Activated gamma-delta T cell treated with Interleukin-2 at 50 U/mL for 16 hours (primary cell): ENCODE data around the gene GINS1.

Experiments used
- DNase-seq: peaks from one replicate; pipeline ENCODE4 v3.0.0-alpha.2; 2020

GINS1 gene

DNA sequence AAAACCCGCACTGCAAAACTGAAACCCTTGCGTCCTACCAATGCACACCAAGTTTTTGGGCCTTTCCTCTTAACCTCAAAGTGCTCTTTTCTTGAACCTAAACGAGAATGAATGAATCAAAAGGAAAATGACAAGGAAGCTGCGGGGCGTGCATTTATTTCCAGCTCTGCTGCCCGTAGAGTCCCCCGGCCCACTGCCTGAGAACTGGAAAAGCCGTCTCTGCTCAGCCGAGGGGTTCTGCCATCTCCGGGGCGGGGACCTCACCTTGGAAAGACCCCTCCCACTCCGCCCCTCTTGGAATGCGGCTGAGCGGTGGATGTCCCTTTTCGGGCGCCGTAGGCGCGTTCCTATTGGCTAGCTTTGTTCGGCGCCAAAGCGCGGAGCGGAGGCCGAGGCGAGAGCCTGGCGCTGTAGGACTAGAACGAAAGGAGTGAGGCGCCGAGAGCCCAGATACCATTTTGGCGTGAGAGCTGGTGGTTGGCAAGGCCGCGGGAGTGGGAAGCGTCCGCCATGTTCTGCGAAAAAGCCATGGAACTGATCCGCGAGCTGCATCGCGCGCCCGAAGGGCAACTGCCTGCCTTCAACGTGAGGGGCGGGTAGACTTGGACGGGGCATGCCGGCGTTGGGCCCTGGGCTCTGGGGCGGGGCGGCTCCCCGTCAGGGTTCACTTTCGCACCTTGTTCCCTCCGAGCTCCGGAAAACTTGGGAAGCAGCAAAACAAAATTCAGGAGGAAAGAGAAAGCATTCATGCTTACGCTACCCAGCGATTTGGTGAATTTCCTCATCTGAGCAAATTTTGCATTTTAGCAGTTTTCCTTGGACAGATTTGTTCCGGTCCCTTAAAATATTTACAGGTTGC is at the start of gene GINS1:
GINS1 (plus strand) TSS at position 363 of the 859 bp plus-strand sequence; CDS start at position 511, 148 bp downstream.
- peak; percentile 55 for DNase-seq

GRCh38 chr20:25360631-25361286 is 46.7 kb upstream of the GINS1 start:
- DNase-seq, result no peak

DNA sequence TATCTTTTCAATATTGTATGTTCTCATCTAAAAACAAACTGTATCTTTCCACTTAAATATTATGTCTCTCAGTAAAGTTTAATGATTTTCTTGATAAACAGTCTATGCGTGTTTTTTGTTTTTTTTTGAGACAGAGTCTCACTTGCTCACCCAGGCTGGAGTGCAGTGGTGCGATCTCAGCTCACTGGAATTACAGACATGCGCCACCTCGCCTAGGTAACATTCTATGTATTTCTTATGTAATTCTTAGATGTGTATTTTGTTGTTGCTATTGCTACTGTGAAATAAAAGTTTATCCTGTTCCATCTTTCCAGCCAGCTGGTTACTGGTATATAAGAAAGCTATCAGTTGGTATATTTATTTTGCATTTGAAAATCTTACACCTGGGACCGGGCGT is 46.2 kb upstream of the GINS1 start:
- no peak for DNase-seq

GRCh38 chr20:25364180-25364788 is 43.2 kb upstream of the GINS1 start:
- no peak for DNase-seq

- DNase-seq, result no peak
Measured at GRCh38 chr20:25364879-25365699, 42.4 kb upstream of the GINS1 start.

DNA sequence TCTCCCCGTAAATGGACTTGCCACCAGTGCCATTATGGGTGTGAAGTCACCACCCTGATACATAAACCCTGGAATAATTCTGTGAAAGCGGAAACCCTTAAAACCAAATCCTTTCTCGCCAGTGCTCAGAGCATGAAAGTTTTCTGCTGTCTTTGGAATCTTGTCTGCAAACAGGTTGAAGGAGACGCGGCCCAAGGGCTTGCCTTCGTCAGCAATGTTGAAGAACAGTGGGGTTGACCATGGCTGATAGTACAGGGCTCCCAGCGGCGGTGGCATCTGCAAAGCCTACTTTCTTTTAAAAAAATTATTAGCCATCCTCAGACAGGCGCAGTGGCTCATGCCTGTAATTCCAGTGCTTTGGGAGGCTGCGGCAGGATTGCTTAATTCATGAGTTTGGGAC is 38.9 kb upstream of the GINS1 start:
- no peak for DNase-seq

GRCh38 chr20:25368976-25369375 is 38.5 kb upstream of the GINS1 start:
- DNase-seq, result no peak

DNA sequence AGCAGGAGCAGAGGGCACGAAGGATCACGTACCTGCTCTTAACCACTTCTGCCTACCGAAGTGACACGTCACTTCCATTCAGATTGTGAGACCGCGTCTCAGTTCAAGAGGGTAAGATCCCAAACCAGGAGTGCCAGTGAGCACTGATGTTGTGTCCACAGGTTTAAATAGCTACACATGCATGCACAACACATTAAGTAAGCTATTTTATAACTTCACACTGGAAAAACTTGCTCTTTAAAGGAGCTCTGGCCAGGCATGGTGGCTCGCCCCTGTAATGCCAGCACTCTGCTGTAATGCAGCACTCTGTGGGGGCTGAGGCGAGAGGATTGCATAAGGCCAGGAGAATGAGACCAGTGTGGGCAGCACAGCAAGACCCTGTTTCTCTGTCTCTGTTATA is 37.9 kb upstream of the GINS1 start:
- DNase-seq, result no peak

- no peak for DNase-seq
Measured at GRCh38 chr20:25369971-25370370, 37.5 kb upstream of the GINS1 start.

GRCh38 chr20:25372584-25373336 is 34.7 kb upstream of the GINS1 start:
- DNase-seq, result no peak

DNA sequence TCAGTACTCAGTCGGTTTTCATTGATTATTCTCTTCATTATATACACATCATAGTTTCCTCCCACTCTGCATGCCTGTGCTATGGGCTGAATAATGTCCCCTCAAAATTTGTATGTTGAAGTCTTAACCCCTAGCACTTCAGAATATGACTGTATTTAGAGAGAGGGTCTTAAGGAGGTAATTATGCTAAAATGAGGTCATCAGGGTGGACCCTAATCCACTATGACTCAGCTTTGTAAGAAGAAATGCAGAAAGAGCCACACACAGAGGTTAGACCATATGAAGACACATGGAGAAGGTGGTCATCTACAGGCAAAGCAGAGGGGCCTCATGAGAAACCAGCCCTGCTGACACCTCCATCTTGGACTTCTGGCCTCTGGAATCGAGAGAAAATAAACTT is 32.6 kb upstream of the GINS1 start:
- no peak for DNase-seq

- DNase-seq, result no peak
Measured at GRCh38 chr20:25376236-25376635, 31.2 kb upstream of the GINS1 start.

DNA sequence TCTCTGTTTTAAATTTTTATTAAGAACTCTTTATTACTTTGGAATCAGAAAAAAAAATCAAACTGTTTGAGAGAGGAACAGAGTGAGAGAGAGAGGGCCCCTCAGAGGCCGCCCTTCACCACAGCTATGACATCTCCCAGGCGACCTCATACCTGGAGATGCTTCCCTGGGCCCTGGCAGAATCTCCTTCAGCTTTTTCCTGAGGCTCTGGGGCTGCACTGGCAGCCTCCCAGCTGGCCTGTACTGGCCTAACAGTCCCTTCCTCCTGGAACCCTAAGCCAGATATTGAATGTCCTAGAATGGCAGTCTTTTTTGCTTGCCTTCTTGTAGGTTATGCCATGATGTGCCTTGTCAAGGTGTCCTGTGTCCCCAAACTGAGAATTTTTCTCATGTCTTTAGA is 30.6 kb upstream of the GINS1 start:
- DNase-seq, result no peak

- no peak for DNase-seq
Measured at GRCh38 chr20:25378189-25378883, 29.1 kb upstream of the GINS1 start.

- DNase-seq, result no peak
Measured at GRCh38 chr20:25378884-25379733, 28.4 kb upstream of the GINS1 start.

DNA sequence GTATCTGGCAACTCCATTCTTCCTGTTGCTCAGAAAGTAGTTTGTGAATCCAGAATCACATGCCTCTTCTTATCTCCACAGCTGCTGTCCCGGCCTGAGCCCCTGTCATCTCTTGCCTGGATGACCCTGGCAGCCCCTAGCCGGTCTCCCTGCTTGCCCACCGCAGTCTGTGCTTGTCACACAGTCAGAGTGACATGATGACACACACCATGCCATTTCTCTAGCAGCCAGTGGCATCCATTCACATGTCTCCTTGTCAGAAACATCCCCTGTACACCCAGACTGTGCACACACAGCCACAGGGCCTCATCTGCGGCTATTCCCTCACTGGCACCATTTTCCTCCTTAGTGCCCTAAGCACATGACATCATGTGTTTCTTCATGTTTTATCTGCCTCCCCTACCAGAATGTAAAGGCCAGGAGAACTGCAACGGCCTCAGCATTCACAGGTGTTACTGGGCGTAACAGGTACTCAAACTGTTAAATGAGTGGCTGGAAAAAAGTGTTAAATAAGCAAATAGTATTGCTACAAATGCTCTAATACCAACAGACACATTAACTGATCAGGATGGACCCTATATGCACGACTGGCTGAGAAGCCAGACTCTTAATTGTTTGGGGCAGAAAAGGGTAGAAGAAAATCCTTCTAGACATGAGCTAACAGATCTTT is 26.4 kb upstream of the GINS1 start:
- DNase-seq, result no peak

GRCh38 chr20:25382704-25383370 is 24.6 kb upstream of the GINS1 start:
- DNase-seq, result no peak

DNA sequence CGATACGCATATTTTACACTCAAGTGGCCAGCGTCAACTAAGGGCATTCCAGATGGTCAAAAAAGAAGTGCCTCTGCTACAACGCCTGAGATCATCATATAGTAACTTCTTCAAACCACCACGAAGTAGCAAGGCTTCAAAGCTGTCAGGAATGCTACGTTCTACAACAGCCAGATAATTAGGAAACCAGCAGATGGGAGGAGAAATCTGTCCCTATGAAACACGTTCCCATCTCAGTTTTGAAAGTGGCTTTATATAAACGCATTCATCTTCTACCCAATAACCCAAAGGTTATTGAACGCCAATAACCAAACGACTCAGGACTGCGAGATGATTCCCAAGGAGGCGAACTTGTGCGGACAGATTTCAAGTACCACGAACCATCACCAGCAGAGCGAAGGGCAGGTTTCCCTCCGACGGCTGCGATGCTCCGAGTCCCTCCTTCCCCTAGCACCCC is 18.0 kb upstream of the GINS1 start:
- DNase-seq, result no peak

DNA sequence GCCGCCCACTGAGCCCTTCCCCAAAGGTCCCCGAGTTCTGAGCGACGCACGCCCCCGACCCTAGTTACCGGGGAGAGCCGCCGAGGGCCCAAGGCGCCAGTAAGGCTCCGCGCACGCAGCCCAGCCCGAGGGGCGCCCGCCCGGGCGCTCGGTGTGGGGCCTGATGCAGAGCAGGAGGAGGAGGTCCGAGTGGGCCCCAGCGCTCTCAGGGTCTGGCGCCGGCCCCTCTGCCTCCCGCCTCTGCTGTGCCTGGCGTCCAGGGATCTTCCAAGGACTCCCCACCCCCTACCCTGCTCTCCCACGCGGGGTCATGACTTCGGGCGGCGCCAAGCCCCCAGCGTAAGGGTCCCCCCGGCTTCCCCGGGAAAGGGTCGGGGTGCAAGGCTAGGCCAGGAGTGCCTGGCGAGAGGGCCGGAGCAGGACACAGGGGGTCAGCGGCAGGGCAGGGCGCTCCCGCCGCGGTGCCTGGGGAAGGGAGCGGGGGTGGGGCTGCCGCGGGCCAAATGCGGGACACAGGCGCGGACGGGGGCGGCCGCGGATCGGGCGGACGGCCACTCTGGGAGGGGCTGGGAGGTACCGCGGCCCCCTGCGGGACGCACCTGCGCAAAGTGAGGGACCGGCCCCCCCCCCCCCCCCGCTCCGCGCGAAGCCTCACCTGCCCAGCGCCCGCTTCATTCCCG is 17.5 kb upstream of the GINS1 start:
- peak; percentile 13 for DNase-seq
